Measurements from ENCODE around the gene ELMO1.

ELMO1 gene

DNA sequence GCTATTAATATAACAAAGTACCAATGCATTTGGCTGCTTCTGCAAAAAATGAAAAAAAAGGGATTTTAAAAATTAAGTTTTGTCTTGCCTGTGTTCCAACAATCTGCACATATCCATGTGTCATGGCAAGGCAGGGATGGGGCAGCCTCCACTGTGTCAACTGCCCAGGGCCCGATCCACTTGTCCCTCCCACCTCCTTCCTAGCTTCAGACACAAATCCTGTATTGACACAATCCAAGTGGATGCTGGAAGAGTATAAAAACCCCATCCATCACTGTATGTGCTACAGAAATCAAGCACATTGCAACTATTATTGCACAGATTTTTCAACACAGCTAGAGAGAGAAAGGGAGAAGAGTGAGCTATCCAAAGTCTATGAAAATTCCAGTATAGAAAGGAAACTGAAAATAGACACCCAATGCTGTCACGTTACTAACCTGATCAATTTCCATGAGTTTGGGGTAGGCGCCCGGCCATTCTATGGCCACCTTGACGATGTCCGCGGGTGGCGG is 106.4 kb downstream of the ELMO1 start:
- no peak for DNase-seq

DNA sequence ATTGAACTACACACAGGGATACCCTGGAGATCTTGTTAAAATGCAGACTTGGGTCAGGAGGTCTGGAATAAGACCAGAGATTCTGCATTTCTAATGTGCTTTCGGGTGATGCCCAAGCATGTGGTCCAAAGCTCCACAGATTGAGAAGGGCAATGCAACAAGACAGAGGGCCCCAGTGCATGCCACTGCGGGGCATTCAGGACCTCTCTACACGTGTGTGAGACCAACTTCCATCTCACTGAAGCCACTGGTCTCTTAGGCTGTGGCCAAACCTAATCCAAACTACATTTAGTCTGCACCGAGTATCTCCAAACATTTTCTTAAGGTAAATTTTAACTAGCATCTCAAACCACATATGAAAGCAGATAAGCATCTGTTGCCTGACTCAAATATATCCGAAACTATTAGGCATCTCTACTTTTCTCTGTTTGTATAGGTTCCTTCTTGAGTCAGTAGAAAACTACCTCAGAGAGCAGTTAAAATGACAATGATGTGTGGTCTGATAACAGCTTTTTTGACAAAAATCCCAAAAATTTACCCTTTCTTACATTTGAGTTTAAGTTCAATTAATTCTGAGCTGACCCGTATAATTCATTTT is 107.5 kb downstream of the ELMO1 start:
- no peak for DNase-seq

DNA sequence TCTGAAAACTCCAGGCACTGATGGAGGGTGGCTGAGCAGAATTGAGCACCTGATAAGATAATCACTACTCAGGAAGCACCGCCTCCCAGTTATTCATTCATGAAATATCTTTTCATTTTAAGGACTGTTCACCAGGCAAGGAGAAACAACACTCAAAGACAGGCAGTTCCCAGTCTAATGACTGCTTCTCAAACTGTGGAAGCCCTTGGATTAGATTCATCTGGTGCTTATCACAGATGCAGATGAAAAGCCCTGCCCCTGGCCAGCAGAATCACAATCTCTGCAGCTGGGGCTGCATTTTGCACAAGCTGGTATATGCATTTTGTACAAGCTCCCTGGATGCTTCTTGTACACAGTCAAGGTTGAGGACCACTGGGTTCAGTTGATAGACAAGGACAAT is 109.7 kb downstream of the ELMO1 start:
- DNase-seq = no peak

DNA sequence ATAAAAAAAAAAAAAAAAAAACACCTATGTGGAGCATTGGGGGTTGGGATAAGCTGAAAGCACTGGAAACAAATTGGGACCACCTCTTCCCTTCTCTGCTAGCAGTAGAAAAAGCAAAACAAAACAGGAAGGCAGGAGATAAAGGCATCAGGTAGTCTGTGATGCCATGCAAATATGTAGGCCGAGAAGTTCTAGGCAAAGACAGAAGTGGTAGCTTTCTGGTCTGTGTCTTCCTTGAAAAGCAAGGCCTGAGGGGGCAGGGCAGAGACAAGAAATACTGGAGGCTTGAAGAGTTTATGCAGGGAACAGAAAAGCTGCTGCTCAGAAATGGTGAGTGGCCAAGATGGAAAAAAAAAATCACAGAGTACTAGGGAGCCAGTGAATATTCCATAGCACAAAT is 111.1 kb downstream of the ELMO1 start:
- no peak for DNase-seq

DNA sequence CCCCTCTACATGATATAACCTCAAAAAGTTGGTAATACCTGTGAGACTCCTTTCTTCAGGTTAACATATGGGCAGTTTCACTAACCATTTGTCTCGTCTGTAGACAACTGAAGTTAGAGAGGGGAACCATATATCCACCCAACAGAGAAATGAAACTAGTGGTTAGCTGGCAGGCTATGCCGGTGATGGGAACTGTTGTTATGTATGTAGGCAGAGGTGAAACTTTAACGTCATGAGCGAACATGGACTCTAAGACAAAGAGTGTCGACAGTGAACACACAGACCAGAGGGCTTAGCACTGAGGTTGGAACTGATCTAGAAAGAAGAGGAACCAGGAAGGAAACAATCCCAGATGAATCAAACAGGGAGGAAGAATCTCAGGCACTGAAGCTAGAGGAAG is 112.4 kb downstream of the ELMO1 start:
- DNase-seq = peak; percentile 53

DNA sequence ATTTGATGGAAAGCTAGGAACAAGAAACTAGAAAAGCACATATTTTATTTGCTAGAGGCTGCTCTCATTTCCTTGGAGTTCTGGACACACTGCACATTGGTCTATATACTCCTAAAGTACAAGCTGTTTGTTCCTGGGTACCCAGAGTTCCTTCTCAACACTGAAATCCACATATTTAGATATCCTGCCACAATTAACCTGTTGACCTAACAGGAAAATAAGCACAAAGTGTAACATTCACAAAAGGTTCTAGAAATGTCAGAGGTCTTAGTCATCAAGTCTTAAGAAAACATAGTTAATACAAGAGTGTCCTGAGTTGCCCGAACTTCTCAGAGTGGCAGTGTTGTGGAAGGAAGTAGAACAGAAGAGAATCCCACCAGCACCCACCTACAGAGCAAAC is 115.6 kb downstream of the ELMO1 start:
- DNase-seq = no peak

DNA sequence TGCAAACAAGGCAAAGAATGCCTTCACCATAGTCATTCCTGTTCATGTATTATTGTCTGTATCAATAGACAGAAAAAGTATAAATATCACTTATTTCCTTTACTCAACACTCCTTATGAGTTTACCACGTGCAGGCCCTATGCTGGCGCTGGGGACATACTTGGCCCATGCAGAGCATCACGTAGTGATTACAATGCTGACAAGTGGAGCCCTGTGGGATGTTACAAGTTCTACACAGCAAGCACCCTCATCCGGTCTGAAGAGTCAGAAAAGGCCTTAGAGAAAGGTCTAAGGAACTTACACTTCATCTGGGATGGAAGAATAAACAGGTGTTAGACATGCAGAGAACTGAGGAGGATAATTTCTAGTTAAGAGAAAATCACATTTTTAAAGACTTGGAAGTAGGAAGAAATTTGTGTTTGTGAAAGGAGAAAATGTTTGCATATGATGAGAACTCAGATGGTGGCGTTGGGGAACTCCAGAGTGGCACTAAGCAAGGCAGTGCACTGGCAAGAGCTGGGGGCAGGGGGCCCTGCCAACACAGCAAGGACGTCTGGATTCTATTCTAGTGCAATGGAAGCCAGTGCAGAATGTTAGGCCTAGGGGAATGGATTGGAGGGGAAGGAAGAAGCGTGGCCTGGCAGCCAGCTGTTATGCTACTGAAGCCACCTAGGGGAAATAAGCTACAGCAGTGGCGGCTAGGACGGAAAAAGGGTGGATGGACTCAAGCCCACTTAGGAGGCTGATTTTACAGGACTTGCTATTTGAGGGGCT is 116.2 kb downstream of the ELMO1 start:
- DNase-seq = no peak

DNA sequence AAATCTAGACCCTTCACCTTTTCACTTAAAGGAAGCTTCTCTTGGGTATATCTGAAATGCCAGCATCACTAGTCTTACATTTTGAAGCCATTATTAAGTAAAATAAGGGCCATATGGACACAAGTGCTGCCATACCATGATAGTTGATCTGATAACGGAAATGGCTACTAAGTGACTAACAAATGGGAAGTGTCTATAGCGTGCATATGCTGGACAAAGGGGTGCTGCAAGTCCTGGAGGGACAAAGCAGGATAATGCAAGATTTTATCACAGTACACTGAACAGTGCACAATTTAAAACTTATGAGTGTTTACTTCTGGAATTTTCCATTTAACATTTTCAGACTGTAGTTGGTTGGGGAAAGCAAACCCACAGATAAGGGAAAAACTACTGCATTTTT is 117.9 kb downstream of the ELMO1 start:
- DNase-seq = no peak

DNA sequence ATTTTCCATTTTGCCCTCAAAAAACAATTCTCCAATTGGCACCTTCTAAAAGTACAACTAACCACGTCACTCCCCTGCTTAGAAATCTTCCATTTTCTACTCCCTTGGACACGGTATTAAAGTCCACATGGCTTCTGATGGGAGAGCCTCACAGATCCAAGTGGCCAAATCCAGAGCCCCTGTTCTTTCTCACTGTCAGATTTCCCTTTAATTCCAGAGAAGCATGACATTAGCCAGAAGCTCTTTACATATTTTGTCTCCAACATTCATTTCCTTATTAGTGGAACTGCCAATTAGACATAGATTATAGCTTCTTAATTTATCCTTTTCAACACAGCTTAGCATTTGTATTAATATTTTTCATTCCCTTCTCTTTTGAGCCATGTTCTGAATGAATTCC is 118.7 kb downstream of the ELMO1 start:
- no peak for DNase-seq

DNA sequence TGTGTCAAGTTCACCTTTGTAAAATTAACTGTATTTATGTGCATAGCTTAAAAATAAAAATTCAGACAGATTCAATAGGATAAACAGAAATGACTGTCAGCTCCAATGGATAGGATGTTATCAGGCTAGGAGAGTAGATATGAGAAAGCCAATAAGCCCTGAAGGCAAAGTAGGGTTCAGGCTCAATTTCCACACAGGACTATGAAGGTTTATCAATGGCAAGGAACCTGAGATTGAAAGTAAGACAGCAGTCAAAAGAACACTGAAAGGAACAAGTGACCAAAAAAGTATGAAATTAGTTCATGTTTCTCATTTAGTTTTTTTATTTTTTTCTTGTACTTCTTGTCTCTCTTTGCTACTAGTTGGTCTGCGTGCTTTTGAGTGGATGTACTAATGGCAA is 121.4 kb downstream of the ELMO1 start:
- no peak for DNase-seq

DNA sequence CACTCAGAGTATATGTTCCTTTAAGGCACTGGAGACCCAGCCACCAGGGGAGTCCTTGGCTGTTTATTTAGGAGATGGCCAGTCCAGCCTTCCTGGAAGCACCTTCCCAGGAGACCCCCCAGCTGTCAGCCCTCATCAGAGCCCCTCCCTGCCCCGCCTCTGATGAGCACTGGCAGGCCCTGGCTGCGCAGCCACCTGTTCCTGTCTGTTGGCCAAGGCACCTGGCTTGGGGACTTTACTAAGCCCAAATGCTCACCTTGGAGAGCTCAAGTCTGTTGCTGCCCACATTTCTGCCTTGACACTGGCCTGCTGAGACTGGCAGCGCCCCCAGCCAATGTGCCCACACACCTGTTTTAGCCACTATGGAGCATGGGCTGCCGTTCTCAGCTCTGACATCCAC is 124.7 kb downstream of the ELMO1 start:
- no peak for DNase-seq

DNA sequence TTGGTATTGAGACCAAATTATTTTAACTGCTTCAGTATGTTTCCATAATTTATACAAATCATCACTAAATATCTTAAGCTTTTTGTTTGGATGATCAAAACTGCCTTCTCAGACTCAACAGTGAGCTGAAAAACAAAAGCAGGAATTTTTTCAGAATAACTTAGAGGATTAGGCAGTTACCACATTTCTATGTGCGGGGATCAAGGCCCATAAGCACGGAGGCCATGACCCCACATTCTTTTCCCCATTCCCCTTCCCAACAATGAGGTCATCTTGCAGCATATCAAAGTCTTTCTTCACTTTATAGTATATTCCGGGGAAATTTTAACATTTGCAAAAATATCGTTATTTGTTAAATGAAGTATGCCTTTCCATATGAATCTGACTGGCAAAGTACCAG is 125.8 kb downstream of the ELMO1 start:
- no peak for DNase-seq

DNA sequence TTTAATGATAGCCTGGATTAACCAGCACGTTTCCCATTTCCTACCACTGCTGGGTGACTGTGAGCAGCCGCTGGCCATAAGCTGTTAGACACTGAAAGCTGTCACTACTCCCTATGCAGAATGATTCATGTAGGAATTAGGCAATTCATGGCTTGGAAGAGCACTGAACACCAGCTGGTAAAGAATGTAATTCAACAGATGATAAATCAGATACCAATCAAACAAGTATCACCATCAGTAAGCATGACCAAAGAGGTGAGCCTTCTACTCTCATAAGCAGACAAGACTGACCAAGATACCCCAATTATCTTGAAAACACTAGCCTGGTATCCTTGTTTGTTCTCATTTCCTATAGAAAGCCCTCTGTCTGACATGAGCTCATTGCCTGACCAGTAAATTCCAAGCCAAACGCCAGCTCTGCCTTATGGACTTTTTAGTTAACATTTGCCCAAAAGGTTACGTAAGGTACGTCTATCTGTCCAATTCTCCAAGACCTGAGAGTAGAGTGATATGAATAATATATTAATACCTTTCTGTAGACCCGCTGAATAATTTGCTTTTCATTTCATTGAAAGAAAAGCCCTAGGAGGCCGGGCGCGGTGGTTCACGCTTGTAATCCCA is 127.7 kb downstream of the ELMO1 start:
- no peak for DNase-seq

DNA sequence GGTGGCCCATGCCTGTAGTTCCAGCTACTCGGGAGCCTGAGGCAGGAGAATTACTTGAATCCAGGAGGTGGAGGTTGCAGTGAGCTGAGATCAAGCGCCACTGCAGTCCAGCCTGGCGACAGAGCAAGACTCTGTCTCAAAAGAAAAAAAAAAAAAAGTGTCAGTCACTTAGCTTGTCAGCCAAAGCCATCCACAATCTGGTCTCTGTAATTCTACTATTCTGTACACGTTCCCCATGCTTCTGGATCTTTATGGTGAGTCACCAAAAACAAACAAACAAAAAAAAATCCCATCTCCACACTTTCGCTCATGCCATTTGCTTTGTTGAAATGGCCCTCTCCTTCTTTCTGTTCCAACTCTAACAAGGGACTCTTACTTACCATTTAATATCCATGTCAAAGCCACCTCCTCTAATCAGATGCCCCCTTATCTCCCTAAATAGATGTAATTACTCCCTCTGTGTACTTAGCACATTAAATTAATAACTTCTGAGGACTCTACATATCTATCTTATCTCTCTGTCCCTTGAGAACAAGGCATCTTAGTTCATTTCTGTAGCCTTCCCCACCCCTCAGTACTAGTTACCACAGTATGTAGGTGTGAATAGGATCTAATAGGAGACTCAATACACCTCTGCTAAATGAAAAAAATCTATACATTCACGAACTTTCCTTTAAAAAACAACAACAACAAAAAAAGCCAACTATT is 128.4 kb downstream of the ELMO1 start:
- no peak for DNase-seq

DNA sequence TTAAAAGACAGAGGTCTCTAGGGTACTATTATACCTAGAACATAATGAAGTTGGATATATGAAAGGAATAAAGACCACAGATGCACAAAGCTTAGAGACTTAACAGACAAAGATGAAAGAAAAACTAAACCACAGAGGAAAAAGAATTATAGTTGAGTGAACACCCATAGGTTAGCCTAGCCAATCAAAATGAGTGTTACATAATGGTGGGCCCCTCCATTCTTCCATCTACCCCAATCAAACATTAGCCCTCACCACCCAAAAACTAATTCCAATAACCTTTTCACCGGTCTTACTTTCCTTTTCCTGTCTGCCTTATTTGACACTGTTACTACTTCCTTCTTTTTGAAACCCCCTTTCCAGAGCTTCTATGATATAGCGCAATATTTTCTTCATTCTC is 130.1 kb downstream of the ELMO1 start:
- no peak for DNase-seq

DNA sequence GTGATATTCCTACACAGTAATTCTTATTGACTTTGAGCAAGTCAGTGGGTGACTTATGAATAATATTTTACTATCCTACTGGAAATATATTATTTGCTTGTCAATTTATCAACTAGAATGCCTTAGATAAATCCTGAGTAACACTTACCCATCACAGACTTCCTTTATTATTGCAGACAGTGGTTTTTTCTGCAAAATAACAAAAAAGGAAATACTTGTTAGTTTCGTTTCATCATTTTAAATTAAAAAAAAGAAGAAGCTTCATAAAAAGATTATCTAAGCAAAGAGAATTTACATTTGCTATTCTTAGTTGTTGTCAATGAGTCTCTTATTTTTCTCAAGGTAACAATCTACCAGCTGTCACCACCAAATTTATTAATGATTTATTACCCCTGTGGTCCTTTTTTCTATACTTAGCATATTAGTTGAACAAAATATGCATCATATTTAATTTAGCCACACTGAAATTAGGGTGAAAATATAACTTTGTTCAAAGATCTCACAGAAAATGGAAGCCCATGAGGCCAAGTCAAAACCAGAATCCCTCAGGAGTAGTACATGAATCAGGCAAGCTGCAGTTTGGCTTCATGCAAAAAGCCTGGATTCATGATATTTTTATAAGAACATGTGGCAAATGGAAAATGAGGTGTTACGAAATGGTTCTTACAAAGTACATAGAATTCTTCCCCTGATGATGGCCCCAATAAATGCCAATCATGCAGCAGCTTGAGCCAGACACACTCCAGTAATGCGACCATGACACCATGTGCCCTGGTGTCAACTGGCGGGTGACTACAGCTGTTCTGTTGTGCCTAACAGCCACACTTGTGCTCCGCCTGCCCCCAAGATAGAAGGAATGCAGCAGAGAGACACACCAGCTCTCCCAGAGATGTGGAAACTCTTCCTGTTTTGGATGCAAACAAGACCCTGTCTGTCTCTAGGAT is 132.6 kb downstream of the ELMO1 start:
- DNase-seq = no peak

DNA sequence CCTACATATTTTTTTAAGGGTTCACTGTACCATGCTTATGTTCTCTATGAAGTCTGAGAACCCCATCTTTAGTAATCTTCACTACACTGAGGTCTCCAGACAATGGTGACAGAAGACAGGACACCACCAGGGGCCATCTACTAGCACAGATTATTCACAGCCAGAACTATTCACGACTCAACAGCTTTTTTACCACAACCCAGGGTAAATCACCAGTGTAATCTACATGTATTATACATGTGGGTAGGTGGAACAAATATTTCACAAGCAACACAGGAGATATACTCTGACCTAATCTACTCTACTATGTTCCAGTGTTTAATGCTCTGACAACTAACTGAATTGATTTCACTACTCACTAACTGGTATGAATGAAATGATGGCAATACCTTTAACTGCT is 136.1 kb downstream of the ELMO1 start:
- DNase-seq = no peak

DNA sequence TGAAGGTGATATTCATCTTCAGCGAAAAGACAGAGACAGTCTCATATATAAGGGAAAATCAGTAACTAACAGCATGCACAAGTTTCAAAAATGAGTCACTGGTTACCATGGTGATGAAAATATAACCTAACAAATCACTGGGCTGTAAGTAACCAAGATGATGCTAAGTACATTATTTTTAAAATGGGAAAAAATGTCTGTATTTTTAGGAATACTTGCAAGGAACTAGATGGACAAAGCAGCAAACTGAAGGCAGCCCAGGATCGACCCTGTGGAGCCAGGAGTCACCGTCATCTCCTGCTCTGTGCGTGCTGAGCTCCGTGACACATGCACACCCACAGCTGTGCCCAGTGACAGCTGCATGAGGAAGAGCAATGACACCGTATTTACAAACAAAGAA is 137.3 kb downstream of the ELMO1 start:
- DNase-seq = peak; percentile 49

DNA sequence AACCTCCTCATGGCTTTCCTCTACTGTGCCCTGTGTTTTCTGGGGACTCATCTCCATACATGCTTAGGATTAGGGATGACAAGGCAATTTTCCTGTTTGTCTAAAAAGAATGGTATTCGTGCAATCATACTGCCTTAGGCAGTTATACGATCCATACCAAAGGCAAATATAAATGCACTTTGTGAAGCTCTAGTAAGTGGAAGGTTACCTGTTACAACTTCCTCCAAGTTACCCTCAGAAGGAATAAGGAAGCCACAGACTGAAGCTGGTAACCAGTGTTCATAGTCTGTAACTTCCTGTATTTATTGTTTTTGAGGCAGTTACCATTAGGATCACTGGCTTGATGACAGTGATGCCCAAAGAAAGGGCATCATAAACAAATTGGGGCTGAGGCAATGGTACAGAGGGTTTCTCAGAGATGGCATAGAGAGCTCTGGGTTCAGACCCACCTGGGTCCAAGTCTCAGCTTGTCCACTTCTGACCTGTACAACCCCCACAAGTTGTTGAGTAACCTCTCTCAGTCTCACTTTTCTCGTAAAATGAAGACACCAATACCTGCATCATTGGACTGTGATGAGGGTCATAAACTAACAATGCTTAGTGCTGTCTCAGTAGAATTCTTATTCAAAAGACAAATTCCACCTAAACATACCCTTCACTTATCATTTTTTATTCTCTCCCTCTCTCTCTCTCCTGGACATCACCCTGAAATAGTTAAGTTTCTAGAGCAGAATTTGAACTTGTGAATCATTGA is 138.2 kb downstream of the ELMO1 start:
- DNase-seq = no peak

DNA sequence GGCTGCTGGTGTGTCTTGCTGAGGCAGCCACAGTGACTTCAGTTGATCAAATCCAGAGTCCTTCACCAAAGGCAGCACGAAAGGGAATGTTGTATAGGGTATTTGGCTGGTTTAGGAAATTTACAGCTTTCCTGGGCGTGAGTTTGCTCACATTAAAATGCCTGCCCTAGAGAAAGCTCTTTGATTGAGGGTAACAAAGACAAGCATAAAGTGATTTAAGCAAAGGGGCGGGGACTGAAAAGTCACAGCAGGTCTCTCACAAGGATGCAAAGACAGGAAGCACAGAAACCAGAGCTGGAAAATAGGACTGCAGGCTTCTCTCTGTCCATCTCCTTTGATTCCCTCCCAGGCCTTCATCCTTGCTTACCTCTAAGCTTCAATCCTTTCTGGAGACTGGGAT is 139.2 kb downstream of the ELMO1 start:
- DNase-seq = no peak

DNA sequence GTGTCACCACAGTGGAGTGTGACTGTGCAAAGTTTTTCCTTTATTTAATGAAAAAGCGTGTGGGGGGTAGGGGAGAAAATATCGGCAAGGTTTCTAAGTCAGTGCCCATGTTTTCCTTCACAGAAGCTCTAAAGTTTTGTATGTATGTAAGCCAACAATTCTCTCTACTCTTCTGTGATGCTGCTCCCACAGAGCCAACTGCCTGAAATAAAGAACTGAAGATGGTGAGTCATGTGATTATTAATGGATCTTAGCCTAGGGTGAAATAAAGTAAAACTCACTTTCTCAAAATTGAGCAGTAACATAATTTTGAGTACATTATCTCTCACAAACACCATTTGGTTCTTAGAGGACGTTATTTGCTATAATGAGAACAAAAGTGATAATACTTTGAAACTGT is 143.7 kb downstream of the ELMO1 start:
- no peak for DNase-seq

DNA sequence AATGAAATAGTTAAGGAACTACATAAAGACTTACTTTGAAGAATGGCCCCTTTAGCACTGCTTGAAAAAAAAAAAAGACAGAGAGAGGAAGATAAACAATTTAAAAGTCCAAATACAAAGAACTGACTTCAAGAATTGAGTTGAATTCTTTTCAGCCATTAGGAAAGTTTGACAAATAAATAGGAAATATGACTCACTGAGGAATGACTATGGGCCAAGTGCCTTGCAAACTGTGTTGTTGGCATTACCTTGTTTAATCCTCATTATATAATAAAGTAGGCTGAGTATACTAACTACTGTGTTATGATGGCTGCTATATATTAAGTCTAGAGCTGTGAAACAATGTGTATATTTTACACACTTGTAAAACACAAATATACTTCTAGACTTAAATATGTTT is 151.1 kb downstream of the ELMO1 start:
- DNase-seq = no peak
